NCI-H2196 treated with DMSO at 0.1 percent for 48 hours (cell line): ENCODE results near the gene SFRP5.

Experiments used
- DNase-seq: peaks from one replicate; lab custom pipeline; 2025; ENCODE audit not compliant: unreplicated experiment; lab: John Stamatoyannopoulos, UW

SFRP5 gene

DNA sequence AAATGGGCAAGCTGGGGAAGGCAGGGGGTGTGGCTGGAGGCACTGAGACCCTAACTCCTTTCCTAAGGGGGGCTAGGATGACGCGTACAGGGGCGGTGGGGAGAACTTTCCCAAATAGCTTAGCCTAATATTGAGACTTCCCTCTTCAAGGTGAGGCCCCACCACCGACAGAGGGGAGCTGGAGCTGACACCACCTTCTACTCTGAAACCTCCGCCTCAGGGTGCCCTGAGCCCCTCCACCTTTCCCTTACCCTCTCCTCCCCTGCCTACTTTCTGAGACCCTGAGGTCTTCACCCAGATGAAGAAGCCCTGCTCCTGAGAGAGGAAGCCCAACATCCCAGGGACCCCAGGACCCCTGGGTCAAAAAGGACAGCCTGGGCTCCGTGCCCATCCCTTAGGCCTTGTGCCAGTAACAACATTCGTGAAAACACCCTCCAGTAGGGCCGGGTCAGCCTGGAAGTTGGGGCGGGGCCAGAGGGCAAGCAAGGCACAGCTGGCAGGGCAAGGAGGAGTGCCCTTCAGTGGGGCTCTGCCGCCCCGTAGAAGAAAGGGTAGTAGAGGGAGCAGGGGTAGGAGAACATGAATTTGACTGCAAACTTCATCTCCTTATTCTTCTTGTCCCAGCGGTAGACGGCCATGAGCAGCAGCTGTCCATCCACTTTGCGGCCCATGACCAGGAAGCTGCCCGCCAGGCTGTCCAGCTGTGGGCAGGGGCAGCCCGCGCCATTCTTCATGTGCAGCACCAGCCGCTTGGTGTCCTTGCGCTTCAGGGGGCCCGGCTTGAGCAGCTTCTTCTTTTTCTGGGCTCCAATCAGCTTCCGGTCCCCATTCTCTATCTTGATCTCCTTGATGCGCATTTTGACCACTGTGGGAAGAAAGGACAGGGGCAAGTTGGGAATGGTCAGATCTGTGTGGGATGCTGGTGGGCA lies 4.5 kb downstream of the SFRP5 start:
- no peak for DNase-seq

DNA sequence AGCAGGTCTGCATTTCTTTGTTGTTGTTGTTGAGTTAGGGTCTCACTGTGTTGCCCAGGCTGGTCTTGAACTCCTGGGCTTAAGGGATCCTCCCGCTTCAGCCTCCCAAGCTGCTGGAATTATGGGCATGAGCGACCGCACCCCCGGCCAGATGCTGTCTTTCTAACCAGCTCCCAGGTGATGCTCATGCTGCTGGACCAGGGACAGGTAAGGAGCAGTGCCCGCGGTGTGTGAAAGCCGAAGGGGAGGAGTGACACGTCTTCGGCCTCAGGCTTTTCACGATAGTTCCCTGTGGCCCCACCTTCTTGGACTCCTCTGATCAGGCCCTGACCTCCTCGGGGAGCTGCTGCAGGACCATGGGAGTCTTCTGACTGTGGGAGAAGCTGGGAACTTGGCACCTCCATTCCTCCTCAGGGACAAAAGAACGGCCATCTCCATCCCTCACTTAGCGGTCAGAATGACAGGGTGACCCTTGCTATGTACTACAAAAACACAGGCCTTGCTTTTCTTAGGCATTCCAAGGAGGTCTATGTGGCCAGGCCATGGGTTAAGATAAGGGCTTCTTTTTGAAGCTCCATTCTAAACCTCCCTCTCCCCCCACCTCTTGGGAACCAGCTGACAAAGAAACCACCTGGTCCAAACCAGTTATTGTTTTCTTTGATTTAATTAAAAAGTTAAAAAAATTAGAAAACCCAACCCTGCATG lies 5.5 kb downstream of the SFRP5 start:
- DNase-seq: no peak

DNA sequence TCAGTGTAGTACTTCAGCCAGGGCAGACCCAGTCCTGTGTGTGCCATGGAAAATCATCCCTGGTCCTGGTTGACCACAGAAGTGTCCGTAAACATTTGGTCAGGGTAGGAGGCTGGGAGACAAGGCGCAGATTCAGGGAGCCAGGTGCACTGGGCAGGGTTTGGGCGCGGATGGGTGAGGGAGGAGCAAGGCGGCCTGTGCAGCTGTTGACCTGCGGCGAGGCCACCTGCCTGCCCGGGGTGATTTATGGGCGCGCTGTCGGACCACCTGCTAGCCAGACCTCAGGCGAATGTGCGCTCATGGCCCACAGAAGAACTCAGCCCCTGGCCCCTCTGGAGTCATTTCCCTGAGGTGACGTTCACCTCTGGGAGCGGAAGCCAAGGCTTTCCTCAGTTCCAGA lies 6.6 kb downstream of the SFRP5 start:
- peak; percentile 28 for DNase-seq

DNA sequence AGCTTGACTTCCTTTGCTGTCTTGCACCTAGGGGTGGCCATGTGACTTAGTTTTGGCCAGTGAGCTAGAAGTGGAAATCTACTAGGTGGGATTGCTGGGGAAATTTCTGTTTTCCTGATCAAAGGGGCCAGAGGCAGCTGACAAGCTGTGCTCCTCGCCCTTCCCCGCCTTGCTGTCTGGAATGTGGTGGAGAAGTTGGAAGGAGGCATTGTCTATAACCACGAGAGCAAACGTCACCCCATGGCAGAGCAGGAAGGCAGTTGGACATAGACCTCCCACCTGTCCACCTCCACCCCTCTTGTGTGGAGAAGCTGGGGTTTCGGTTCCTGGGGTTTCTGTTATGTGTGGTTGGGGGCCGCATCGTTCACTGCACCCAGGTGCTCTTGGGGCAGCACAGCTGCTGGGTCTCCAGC lies 7.3 kb downstream of the SFRP5 start:
- DNase-seq: no peak

DNA sequence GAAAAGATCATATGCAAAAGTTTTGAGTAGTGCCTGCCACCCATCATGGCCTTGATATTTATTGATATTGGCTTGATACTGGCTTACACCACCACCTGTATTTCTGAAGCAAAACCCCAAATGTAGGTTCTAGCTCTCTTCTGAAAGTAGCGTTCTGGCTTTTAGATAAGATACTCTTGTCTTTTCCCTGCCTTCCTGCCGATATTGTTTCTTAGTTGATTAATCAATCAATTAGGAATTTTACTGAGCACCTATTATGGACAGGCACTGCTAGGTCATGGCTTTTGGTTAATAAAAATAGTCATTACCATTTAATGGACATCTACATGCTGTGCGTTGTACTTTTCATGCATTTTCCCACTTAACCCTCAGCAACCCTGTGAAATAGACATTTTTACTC lies 7.9 kb downstream of the SFRP5 start:
- no peak for DNase-seq

DNA sequence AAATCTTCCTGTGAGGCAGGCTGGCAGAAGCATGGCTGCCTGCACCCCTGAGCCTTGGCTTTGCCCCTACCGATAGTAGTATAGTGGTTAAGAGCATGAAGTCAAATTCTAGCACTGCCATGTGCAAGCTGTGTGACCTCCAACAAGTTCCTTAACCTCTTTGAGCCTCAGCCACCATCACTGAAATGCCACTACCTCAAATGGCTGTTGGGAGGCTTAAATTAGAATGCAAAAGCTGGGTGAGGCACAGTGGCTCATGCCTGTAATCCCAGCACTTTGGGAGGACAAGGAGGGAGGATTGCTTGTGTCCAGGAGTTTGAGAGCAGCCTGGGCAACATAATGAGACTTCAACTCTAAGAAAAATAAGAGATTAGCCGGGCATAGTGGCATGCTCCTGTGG lies 8.4 kb downstream of the SFRP5 start:
- DNase-seq: no peak

DNA sequence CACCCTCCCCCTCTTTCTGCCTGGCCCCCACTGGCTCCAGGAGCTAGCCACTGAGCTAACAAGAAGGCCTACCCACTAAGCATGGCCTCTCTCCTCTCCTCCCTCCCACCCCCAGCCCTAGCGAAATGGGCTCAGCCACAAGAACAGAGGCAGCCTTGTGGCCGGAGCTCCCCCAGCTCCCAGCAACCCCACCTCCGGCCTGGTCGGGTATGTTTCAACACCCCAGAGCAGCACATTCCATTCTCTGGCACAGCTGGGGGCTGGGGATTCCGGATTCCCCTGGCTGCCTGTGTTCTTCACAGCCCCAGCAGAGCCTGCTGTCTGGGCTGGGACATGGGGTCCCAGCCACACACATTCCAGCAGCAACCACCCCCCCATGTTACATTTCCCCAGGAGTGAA lies 9.0 kb downstream of the SFRP5 start:
- DNase-seq: no peak

DNA sequence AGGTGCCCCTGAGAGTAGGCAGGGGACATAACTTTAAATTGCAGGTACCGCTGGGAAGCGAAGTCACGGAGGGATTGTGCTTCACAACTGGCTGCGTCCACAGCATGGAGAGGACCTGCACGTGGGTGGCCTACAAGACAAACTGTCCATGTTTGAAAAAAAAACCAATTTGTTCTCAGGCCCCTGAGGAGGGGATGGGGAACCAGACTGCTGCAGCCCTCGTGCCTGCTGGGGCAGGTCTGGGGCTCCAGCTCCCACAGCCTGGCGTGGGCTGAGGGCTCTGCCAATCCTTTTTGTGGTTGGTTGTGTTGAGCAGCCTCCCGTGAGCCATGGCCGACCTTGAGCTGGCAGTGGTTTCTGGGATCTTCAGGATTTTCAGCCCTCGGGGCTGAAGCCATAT lies 9.7 kb downstream of the SFRP5 start:
- DNase-seq: no peak

DNA sequence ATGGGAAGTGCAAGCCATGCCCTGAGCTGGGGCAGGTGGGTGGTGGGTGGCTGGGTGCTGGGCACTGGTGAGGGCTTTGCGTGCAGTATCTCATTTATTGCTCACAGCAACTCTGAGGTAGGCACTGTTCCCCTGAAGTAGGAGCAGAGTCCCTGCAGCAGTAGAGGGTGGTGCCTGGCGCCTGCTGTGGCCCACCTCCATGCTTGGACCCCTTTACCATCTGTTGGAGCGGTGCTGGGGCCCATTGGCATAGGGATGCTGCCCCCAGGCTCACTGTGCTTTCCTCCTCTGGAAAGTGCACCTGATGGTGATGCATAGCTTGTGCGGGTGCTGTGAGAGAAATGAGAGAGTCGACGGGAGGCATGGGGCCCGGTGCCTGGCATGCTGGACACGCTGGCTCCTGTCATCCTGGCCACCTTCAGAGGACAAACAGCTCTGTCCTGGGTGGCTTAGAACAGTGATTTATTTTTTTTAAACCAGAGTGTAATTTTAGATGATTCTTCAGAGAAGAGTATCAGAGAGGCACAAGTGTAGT lies 10.4 kb downstream of the SFRP5 start:
- no peak for DNase-seq

DNA sequence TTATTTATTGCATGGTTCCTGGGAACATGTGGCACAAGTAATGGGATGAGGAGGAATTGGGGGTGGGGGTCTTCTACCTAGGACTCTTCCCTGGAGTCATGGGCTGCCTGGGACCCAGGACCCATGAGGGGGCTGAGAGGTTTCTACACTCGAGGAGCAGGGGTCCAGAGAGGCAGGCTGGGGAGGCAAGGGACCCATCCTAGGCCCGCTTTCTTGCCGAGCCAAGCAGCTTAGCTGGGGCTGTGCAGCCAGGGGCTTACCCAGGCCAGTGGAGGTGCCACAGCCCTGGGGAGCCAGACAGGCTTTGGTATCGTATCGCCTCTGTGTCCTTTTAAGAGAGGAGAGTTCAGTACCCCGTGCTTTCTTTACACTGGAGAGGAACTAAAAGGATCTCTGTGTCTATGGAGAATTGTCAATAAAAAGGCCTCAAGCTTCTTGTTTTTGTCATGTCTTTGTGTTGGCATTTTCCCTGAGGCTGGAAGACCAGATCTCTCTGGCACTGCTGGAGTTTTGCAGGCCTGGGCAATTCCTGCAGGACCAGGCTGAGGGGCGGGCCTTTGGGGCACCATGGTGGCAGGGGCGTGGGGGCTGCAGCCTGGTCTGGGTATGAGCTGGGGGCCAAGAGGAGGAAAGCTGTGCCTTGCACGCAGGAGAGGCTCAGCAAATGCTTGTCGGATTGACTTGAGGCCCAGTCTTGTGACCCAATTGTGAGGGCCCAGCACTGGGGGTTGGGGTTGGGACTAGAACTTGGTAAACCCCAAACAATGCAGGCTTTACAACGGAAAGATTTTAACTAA lies 11.1 kb downstream of the SFRP5 start:
- no peak for DNase-seq

DNA sequence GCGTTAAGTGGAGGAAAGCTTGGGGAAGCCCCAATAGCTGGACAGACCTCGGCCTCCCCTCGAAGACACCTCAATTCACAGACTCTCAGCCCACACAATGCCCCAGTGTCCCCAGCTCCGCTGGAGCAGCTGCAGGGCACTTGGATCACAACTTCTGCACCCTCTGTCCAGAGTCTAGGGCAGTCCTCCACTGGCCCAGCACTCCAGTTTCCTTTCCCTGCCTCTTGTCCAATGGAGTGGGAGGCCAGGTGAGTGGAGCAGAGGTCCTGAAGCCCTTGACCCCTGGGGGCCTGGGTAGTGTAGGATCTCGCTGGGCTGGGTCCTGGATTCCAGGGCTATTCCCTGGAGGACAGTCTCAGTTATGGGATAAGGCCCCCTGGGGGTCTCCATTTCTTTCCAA lies 11.9 kb downstream of the SFRP5 start:
- no peak for DNase-seq

DNA sequence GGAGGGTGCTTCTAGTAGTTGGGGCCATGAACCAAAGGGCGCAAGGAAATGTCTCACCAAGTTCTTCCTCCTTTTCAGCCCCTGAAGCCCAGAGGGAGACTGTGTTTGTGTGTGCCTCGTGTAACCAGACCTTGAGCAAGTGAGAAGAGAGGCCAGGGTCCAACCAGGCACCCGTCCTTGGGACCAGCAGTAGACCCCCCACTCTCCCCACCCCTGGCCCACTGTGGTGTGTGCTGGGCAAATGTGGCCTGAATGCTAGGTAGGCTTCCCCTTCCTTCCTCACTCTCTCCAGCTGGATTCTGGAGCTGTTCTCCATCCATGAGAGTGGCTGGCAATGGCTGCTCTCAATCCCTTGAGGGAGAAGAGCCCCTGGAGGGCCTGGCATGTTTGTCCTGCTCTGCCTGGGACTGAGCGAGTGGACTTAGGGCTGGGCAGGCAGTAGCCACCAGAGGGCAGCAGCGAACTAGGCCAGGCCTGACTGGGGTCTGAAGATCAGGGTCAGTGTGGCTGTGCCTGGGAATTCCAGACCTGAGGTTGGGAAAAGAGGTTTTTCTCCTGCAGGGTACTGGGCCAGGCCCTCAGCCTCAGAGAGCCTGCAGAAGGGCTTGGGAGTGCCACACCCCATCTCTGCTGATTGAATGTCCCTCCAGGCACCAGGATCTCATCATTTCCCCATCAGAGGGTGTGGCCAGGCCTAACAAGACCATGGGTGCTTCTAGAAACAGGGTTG lies 12.5 kb downstream of the SFRP5 start:
- DNase-seq: peak; percentile 58

DNA sequence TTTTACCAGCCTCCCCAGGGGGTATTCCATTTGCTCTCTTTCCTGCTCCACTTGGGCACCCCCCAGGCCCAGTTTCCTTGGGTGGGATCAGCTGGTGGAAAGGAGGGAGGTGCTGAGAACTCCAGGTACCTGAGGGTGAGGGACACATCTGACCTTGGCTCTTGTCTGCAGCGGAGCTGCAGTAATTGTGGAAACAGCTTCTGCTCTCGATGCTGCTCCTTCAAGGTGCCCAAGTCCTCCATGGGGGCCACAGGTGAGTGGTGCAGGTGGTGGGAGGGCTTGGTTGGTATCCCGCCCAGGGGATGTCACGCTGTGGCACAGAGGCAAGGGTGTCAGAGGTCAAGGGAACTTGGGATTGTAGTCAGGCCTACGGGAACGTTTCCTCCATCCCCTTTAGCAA lies 14.3 kb downstream of the SFRP5 start:
- no peak for DNase-seq

DNA sequence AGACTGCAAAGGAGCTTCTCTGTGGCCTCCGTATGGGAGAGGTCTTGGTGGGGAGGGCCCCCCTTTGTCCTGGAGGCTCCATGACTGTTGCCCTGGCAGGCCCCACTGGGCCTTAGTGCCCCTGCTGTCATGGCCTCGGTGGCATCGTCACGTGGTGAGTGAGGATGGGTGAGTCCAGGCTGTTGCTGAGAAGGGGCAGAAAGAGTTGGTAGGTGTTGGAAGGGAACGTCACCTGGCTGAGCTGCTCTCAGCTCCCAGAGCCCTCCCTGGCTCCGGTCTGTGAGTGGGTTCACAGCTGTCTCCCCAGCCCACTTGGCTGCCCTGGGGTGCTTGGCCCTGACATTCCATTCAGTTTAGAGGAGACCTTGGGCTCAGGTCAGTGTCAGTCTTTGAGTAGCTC lies 16.1 kb downstream of the SFRP5 start:
- no peak for DNase-seq

DNA sequence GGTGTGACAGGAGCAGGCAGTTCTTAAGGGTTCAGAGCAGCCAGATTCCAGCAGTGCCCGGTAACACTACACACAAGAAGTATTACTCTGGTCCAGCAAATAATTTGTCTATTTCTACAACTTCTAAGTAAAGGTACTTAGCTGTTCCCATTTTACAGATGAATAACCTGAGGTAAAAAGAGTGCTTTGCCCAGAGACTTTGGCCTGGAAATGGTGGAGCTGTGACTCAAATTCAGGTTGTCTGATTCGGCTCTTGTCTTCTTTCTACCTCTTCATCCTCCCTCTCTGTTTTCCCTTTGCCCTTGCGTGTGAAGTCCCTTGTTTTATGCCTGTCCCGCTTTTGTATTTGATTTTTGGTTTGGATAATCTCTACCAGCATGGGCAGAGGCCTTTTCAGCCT lies 17.1 kb downstream of the SFRP5 start:
- no peak for DNase-seq

DNA sequence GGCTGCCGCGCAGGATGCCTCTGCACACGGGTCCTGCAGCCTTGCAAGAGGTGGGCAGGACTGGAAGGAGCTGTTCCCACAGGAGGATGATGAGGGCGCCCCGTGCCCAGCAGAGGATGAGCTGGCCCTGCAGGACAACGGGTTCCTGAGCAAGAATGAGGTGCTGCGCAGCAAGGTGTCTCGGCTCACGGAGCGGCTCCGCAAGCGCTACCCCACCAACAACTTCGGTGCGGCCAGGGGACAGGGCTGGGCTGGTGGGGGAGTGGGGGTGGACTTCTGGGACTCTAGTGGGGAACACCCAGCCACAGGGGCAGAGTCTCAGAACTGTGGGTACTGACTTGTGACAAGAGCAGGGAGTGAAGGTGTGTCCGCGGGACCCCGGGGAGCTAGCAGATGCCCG lies 18.8 kb downstream of the SFRP5 start:
- no peak for DNase-seq

DNA sequence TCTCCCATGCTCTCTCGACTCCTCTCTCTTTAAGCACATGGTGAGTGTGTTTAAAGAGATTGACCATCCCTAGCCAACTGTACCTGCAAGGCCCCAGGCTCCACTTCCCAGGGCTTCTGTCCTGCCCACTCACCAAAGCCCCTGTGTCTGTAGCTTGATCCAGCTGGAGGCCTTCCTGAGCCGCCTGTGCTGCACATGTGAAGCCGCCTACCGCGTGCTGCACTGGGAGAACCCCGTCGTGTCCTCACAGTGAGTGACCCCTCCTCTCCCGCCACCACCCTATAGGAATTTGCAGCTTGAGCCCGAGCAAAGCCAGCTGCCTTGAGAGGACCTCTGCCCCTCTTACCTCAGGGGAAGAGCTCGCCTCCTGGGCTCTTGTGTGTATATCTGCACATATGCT lies 23.7 kb downstream of the SFRP5 start:
- DNase-seq: no peak

DNA sequence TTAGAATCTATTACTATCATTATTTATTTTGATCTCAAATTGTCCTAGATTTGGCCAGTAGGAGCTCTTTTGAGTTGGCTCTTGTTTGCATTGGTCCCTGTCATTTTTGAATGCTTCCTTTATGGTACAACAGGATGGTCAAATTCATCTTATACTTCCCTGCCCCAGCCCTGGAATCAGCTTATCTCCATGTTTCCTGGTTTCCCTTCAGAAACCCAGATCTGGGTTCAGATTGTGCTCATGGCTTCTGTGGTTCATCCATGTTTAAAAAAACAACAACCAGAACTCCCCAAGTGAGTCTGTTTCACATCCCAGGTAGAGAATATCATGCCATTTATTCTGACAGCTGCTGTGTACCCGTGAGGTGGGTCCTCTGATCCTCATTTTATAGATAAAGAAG lies 24.2 kb downstream of the SFRP5 start:
- DNase-seq: no peak

DNA sequence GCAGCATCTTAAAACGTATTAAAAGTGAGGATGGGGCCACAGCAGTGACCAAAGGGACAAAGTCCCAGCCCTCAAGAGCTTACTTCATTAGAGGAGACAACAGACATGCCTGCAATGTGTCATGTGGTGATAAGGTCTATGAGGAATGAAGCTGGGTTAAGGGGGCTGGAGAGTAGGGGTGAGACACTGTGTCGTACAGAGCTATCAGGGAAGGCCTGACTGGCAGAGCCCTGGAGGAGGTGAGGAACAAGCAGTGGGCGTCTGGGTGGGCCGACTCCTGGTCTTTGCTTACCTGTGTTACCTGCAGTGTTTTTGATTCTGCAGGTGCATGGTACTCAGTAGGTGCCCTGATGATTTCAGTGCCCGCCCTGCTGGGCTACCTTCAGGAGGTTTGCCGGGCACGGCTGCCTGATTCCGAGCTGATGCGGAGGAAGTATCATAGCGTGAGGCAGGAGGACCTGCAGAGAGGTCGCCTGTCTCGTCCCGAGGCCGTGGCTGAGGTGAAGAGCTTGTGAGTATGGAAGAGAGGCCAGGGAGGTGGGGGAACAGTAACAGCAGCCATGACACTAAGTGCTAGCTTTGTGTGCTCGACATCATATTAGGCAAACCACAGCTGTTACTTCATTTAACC lies 27.3 kb downstream of the SFRP5 start:
- DNase-seq: no peak
